Posterior cingulate gyrus (tissue), 11 donors: Measurements from ENCODE around the gene NTNG2.

ENCODE experiments used
- DNase-seq, 10 donors: peaks; one replicate each; pipeline versions ENCODE4 v3.0.0 to v3.0.0-alpha.2; 2020 to 2021; ENCODE audit warnings: mixed read lengths in 3 of 10
- intact Hi-C: fragments of 100-400 bp; cut with DNase I; formaldehyde crosslinking; loops from one replicate; pipeline ENCODE4 v1.15.1; 2023

NTNG2 gene

DNA sequence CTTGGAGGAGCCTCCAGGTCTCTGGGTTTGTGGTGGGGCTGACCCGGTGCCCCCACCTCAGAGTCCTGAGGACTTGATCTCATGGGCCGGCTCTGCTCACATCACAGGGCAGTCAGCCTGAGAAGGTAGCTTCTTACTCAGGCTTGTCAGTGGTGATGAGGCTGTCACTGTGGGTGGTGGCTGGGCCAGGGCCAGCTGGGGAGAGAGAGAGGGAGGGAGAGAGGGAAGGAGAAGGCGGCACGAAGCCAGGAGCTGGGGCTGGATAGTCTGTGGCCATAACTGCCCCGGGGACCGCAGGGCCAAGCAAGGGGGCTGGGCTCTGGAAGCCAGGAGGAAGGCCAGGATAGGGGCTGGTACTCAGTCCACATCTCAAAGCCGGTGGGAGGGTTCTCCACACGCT lies 6.5 kb downstream of the NTNG2 start:
- intact Hi-C loops: loop anchor here (10.0 kb wide), 1 partner anchor 94 kb away; the partner anchor contains the start of gene MED27
- peak in 9 of 10 donors; percentile 61 to 96 (median 74) for DNase-seq

- intact Hi-C loops: loop anchor here (1.0 to 10.0 kb wide), 2 partner anchors 67 to 94 kb away; partner anchors contain the start of gene MED27
- DNase-seq: no peak
Observed at GRCh38 chr9:132168851-132169250, 7.0 kb downstream of the NTNG2 start.

GRCh38 chr9:132169672-132170392 lies 8.0 kb downstream of the NTNG2 start:
- peak in 6 of 10 donors; percentile 61 to 94 (median 76) for DNase-seq

DNA sequence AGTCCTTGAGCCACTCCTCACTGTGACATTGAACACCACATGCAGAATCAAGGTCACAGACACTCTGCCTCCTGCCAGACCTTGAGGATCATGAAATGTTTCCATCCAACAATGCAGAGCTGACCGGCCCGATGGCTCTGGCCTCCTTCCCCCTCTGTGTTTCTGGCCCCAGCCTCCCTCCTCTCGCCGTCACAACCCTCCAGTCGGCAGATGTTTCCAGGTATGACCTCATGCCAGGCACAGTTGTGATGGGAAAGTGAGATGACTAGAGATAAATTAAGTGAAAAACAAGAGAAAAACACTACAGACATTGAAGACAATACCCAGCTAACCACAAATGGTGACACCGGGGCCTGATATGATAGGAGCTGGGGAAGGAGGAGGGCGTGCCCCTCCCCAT lies 9.8 kb downstream of the NTNG2 start:
- DNase-seq: no peak
- intact Hi-C loops: no loop called here

More at GRCh38 chr9:132169672-132170392, 8.0 kb downstream of the NTNG2 start:
- intact Hi-C loops: loop anchor here (1.0 to 10.0 kb wide), 2 partner anchors 66 to 95 kb away; partner anchors contain the start of gene MED27

DNA sequence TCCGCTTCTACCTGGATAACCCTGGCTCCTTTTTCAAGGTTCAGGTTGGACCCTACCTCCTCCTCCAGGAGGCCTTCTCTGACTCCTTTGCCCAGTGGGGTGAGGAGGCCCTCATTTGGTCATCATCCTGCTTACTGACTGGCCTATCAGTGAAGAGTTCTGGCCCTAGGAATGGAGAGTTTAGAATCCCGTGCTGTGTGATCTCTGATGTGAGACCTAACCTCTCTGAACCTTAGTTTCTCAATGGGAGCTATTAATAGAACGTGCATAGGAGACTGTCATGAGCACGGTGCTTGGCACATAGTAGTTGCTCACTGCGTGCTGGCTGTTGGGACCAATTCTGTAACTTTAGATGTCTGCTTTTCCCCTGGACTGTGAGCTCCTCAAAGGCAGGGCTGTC lies 10.3 kb downstream of the NTNG2 start:
- no peak for DNase-seq
- intact Hi-C loops: no loop called here

GRCh38 chr9:132175431-132175830 lies 13.6 kb downstream of the NTNG2 start:
- DNase-seq: peak in 1 of 10 donors; percentile 78
- intact Hi-C loops: no loop called here

DNA sequence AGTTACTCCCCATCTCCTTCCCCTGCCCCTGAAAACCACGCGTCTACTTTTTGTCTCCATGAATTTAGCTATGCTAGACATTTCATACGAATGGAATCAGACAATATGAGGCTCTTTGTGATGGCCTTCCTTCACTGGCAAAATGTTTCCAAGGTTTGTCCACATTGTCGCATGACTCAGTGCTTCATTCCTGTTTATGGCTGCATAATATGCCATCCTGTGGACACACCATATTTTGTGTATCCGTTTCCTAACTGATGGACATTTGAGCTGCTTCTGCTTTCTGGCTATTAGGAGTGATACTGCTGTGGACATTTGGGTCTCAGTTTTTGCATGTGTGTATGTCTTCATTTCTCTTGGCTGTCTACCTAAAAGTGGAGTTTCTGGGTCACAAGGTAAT lies 14.5 kb downstream of the NTNG2 start:
- intact Hi-C loops: no loop called here
- no peak for DNase-seq

GRCh38 chr9:132181796-132182313 lies 20.0 kb downstream of the NTNG2 start:
- peak in 9 of 10 donors; percentile 56 to 95 (median 70) for DNase-seq
- intact Hi-C loops: no loop called here

GRCh38 chr9:132182314-132183091 lies 20.6 kb downstream of the NTNG2 start:
- DNase-seq: peak in 4 of 10 donors; percentile 45 to 86 (median 70)
- intact Hi-C loops: no loop called here

- intact Hi-C loops: no loop called here
- peak in 1 of 10 donors; percentile 78 for DNase-seq
Observed at GRCh38 chr9:132183134-132183533, 21.3 kb downstream of the NTNG2 start.

- intact Hi-C loops: no loop called here
- DNase-seq: no peak
Observed at GRCh38 chr9:132183715-132184114, 21.9 kb downstream of the NTNG2 start.

DNA sequence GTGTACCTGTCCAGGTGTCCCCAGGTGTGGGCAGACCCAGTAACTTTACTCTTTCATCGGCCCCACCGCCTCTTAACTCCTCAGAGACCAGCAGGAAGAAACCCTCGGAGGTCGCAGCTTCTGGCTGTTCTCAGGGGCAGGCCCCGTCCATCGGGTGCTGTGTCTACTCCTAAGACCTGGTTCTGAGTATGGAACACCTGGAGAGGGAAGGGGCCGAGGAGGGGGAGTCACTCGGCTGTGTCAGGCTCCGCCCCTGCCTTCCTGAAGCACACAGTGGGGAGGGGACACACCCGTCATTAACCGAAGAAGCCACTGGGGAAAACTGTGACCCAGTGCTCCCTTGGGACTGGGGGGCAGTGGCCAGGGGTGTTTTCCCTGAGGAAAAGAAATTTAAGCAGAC lies 22.3 kb downstream of the NTNG2 start:
- peak in 1 of 10 donors; percentile 77 for DNase-seq
- intact Hi-C loops: no loop called here

DNA sequence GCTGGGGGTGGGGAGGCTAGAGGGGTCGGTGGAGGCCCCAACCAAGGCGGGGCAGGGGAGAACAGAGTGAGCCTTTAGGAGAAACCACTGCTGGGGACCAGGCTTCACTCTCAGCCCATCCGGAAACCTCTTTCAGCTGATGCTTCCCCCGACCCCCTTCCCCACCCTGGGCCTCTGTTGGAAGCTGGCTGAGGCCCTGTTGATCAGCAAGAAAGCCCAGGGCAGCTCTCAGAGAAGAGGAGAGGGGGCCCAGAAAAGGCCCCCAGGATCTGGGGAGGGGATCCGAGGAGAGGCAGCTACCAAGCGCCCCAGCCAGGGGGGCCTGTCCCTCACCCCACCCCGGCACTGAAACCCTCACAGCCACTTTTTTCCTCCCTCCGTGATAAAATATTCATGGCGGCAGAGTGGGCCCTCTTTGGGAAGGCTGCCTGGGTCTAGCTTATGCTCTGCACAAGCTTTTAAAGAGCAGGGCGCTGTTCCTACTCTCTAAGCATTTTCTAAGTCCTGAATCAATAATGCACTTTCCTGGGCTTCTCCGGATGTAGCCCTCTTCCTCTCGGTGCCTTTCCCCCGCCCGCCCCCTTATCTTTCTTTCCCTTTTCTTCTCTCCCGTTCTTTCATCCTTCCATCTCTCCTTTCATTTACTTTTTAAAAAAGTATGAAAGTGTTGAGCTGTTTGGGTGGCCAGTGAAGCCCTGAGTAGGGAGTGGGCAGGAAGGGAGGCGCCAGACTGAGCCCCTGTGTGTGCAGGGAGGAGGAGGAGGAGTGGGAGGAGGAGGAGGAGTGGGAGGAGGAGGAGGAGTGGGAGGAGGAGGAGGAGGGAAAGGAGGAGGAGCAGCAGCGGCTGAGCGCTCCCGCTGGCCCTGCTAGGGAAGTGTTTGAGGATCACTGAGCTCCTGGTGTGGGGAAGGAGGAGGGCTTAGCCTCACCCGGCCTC lies 23.5 kb downstream of the NTNG2 start:
- intact Hi-C loops: no loop called here
- DNase-seq: peak in 2 of 10 donors; percentile 56 to 83

GRCh38 chr9:132187121-132187620 lies 25.3 kb downstream of the NTNG2 start:
- peak in 1 of 10 donors; percentile 79 for DNase-seq

GRCh38 chr9:132190966-132191365 lies 29.1 kb downstream of the NTNG2 start:
- intact Hi-C loops: no loop called here
- DNase-seq: no peak

More at GRCh38 chr9:132187121-132187620, 25.3 kb downstream of the NTNG2 start:
- intact Hi-C loops: no loop called here

DNA sequence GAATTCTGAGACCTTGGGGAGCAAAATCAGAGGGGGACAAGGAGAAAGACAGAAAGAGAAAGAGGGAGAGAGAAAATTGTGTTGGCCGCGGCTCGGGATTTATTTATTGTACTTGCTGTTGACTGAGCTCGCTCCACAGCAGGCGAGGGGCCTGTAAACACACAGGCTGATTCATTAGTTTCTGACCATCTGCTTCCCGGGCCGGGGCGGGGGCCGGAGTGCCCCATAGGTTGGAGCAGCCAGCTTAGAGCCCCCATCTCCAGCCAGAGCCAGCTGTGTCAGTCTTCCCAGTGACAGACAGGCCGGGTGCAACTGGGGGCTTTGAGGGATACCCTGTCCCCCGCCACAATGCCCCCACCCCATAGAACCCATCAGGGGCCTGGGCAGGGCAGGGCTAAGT lies 30.9 kb downstream of the NTNG2 start:
- intact Hi-C loops: no loop called here
- DNase-seq: peak in 9 of 10 donors; percentile 41 to 97 (median 77)

- intact Hi-C loops: no loop called here
- peak in 3 of 10 donors; percentile 65 to 91 (median 82) for DNase-seq
Observed at GRCh38 chr9:132193227-132194124, 31.6 kb downstream of the NTNG2 start.

DNA sequence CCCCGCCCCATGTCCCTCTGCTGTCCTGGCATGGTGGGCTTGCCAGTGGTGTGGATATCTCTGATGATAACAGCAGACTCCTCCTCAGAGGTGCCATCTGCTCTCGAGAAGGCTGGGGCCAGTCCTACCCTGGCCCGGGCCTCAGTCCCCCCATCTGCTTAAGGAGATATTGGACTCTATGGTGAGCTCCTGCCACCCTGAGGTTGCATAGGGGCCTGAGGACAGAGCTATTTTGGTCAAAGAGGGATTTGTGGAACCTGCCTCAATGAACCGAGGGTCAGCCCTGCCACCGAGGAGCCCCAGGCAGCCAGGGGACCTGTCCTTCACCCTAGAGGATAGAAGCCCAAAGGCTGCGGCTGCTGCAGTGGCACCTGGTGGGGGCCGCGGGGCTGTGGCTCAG lies 32.6 kb downstream of the NTNG2 start:
- DNase-seq: no peak
- intact Hi-C loops: no loop called here

- intact Hi-C loops: no loop called here
- DNase-seq: no peak
Observed at GRCh38 chr9:132197315-132197714, 35.5 kb downstream of the NTNG2 start.
